Retina (tissue), 1 donor: Measurements from ENCODE around the gene FAM193B.
"Not testable (repeated sequence)": the region's sequence is repeated elsewhere in the genome, so short reads cannot be mapped to it uniquely, and the experiment has no call there.

Source experiments
- DNase-seq: peaks from one replicate; pipeline ENCODE4 v3.0.0-alpha.2; 2016

FAM193B gene

GRCh38 chr5:177497292-177498012 lies 56.9 kb downstream of the FAM193B start, which contains the start of gene PDLIM7:
TSS of gene PDLIM7 (minus strand) at chr5:177497604. CDS start at chr5:177496512, 1,092 bp downstream.
- DNase-seq: peak; percentile 99

DNA sequence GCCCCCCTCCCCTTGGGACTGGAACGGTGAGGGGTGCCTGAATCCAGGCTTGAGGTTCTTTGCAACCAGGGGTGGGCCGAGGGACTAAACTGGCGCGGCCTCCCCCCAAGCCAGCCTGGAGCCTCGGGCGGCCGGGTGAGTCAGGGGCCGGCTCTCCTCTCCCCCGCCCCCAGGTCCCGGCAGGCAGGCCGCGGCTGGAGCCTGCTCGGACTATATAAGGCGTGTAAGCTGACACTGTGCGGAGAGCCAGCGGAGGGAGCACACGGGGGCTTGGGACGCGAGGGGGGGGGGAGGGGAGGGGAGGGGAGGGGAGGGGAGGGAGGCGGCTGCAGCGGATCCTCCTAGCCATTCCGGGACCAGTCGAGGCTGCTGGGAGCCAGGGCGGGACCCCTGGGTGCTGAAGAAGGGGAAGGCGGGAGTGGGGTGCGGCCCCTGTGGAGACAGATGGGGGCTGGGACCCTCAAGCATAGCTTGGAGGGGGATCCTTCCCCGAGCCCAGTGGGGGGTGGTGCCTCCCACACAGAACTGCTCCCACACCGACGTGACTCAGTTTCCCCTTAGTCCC lies 57.6 kb downstream of the FAM193B start:
- peak; percentile 81 for DNase-seq

GRCh38 chr5:177496070-177496726 lies 58.2 kb downstream of the FAM193B start:
- no peak for DNase-seq

GRCh38 chr5:177495243-177496060 lies 58.9 kb downstream of the FAM193B start:
- DNase-seq: peak; percentile 70

- no peak for DNase-seq
Observed at GRCh38 chr5:177494346-177495195, 59.8 kb downstream of the FAM193B start.

GRCh38 chr5:177493795-177494345 lies 60.5 kb downstream of the FAM193B start:
- no peak for DNase-seq

GRCh38 chr5:177492841-177493240 lies 61.5 kb downstream of the FAM193B start:
- no peak for DNase-seq

DNA sequence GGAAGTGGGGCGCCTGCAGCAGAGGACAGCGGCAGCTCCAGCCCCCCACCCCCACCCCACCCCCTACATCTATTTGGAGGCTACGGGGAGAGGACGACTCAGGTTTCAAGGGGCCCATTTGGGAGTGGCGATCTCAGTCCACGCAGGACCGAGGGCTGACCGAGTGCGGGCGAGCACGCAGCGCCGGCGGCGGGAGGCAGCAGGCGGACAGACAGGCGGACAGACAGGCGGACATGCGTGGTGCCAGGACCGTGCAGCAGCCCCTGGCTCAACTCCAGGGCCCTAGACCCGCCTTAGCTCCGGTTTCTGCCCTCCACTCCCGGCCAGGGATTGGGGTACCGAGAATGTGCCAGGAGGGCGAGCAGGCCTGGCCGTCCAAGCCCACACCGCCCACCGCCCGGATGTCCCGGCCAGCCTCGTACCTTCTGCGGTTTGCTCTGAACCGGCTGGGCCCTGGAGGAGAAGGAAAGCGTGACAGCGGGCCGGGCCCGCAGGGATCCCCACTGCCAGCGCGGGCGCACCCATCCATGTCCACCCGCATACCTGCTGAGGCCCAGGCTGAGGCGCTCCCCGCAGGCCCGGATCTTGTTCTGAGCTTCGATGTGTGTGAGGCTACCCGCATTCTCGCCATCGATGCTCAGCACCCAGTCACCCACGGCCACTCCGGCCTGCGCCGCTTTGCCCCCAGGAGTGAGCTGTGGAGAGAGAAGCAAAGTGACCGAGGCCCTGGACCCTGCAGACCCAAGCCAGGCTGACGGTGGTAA lies 62.2 kb downstream of the FAM193B start:
- no peak for DNase-seq

- DNase-seq: peak; percentile 80
Observed at GRCh38 chr5:177491429-177491945, 62.9 kb downstream of the FAM193B start.

- no peak for DNase-seq
Observed at GRCh38 chr5:177490992-177491391, 63.4 kb downstream of the FAM193B start.

GRCh38 chr5:177490311-177490991 lies 63.9 kb downstream of the FAM193B start:
- no peak for DNase-seq

DNA sequence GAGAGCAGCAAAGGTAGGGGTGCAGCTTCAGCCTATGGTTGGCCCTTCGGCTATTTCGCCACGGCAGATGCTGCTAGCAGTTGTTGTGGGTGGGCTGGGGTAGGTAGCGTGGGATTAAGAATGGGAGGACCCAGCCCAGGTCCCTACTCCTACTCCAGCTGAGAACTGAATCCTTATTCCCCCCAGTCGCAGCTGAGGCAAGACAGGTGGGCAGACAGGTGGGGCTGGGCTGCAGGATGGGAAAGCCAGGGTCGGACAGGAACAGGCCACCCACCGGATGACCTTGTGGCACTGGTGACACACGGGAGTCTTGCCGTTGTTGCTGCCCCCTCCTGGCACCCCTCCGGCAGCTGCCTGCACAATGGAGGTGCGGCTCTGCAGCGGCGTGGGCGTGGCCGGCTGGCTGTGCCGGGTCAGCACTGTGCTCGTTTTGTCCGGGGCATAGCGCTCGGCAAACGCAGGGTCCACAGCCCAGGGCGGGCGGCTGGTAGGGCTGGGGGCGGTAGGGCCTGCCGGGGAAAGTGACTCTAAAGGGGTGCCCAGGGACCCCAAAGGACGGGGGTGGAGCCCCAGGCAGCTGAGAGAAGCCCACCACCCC lies 65.1 kb downstream of the FAM193B start:
- DNase-seq: no peak

DNA sequence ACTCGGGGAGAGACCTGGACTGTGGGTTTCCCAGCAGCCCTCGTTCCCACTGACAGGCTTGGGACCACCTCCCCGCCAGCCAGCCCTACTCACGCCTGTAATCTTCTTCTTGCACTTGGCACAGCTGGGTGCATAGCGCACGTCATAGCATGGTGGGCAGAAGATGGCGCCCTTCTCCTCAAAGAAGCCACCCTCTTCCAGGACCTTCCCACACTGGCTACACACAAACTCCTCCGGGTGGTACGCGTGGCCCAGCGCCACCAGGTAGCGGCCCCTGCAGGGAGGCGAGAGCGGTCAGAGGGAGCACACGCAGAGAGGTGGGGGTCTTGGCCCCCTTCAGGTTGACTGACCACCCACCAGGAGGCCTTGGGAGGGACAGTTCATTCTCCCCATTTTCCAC lies 66.4 kb downstream of the FAM193B start:
- no peak for DNase-seq

DNA sequence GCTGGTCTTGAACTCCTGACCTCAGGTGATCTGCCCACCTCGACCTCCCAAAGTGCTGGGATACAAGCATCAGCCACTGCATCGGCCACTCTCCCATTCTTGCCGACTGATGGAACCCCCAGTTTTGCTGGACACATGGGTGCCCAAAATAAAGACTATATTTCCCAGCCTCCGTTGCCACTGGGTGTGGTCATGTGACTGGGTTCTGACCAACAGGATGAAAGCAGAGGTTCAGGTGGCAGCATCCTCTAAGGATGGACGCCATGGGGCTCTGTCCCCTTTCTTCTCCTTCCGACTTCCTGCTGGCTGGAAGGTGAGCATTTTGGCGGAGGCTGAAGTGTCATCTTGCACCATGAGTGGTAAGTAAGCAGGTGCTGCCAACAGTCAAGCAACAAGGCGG lies 67.2 kb downstream of the FAM193B start:
- DNase-seq: no peak

DNA sequence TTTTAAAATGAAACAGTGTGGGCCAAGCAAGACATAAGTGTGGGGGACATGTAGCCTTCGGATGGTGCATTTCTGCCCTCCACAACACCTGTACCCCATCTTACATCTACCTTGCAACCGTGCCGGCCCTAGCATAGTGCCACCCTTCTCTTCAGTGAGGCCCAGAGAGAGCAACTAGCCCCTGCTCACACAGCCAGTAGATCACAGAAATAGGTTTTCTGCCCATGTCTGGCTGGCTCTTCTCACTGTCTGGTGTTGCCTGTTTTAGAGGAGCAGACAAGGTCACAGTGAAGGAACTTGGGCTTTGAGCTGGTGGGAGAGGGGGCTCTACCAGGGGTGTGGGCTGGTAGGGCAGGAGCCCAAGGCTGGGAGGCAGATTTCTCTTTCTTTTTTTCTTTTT lies 68.1 kb downstream of the FAM193B start:
- no peak for DNase-seq

- not testable (repeated sequence) for DNase-seq
Observed at GRCh38 chr5:177485753-177486152, 68.6 kb downstream of the FAM193B start.

DNA sequence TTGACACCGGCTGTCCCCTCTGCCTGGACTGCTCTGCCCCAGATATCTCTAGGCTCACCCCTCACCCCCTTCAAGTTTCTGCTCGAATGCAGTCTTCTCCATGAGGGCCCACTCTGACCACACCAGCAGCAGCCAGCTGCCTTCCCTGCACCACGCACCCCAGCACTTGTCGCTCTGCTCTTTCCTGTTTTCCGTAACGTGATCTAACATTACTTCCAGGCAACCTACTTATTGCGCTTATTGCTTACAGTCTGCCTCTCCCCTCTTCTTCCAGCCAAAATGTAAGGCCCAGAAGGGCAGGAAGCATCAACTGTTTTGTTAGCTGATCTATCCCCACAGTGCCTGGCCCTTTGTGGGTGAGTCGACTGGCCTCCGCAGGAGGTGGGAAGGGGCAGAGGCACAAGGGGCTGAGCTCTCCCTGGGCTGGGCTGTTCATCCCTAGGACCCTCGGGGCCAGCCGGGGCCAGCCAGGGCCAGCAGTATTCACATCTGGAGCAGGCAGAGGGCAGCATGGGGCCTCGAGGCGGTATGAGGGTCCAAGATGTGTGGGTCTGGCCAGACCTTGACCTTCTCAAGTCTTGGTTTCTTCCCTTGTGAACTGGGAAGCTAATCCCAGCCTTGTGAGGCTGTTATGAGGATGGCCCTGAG lies 69.3 kb downstream of the FAM193B start:
- no peak for DNase-seq

DNA sequence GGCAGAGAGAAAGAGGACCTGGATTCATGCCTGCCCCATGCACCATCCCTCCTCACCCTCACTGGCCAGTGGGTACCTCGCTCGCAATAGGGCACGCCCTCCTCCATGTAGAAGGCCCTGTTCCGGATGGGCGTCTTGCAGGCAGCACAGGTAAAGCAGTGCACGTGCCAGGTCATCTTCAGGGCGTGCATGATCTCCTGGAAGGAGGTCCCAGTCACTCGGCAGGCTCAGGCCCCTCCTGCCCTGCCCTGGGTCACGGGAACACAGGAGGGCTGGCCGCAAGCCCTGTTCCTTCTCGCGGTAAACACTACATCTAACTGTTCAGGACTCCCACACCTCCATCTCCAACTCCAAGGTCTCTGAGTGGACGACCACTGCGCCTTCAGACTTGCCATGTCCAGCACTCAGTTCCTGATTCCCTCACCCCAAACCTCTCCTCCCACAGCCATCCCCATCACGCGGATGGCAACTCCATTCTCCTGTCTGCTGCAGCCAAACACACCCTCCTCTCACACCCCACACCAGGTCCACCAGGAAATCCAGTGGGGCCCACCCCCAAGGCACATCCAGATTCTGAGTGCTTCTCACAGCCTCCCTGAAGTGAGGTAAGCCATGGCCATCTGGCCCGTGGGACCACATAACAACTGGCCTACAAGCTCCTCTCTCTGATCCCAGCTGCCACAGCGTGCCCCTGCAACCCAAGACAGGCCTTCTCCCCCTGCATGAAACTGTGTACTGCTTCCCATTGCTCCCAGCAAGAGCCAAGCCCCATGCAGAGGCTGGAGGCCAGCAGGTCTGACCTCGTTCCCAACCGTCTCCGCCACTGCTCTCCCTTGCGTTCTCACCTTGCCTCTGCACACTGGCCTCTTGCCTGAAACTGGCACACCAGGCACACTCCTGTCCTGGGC lies 70.1 kb downstream of the FAM193B start:
- no peak for DNase-seq
